HepG2 (cell line): ENCODE data around the gene FAT1.

Source experiments
- CTCF ChIP-seq: sonication (generic); formaldehyde crosslinking; IDR thresholded peaks from 2 replicates; pipeline ENCODE4 v1.5.0; 2020; ENCODE audit warnings: mild to moderate bottlenecking, missing genetic modification reagents, moderate library complexity
- HMGXB4 ChIP-seq, 2 experiments: sonication (generic) in 1 of 2; formaldehyde crosslinking in 1 of 2; IDR thresholded peaks; 2 replicates each; pipeline versions ENCODE4 v1.4.0 to v1.6.1; 2018 to 2020; ENCODE audit warnings: missing genetic modification reagents in 2 of 2, borderline replicate concordance in 1 of 2, low read depth in 1 of 2, mild to moderate bottlenecking in 1 of 2, missing biosample characterization in 1 of 2
- MAFG ChIP-seq: sonication (generic); formaldehyde crosslinking; IDR thresholded peaks from 2 replicates; pipeline ENCODE4 v1.5.1; 2020; ENCODE audit warnings: mild to moderate bottlenecking, missing genetic modification reagents
- NCOA2 ChIP-seq: sonication (generic); formaldehyde crosslinking; IDR thresholded peaks from 2 replicates; pipeline ENCODE4 v1.8.0; 2022; ENCODE audit warnings: inconsistent platforms
- PHF8 ChIP-seq: sonication (generic); formaldehyde crosslinking; IDR thresholded peaks from 2 replicates; pipeline ENCODE4 v1.5.0; 2020; ENCODE audit warnings: missing genetic modification reagents
- ZBTB4 ChIP-seq: sonication (generic); formaldehyde crosslinking; IDR thresholded peaks from 2 replicates; pipeline ENCODE4 v1.4.0; 2020; ENCODE audit warnings: missing genetic modification reagents, mild to moderate bottlenecking, borderline replicate concordance

GRCh38 chr4:186581421-186581820 is 142.2 kb downstream of the FAT1 start:
- no peak for TF ChIP-seq HMGXB4 (CRISPR knock-in tag; IDR thresholded peaks at IDR 0.05; ENCODE audit: borderline replicate concordance in 1 of 2, low read depth in 1 of 2)
- no peak for TF ChIP-seq CTCF (CRISPR knock-in tag)
- no peak for TF ChIP-seq PHF8
- no peak for TF ChIP-seq ZBTB4
- TF ChIP-seq NCOA2 (CRISPR knock-in tag): no peak
- TF ChIP-seq MAFG (CRISPR knock-in tag): no peak
